IMR-90 (cell line): ENCODE measurements around the gene CWC27. TPM values are rescaled to one million over a fixed set of nuclear protein-coding genes. Genes with fewer than 3 reads are reported as not detected.

Experiments used
- FOS ChIP-seq: fragments of 150-350 bp; IDR thresholded peaks from 2 replicates; pipeline ENCODE4 v1.6.1; 2016; ENCODE audit warnings: low read depth, low read length
- MAFK ChIP-seq: IDR thresholded peaks from 2 replicates; pipeline ENCODE4 v1.6.1; 2012; ENCODE audit warnings: low read depth, low read length, improper control_type of control experiment
- MAZ ChIP-seq: IDR thresholded peaks from 2 replicates; pipeline ENCODE4 v1.6.1; 2012; ENCODE audit warnings: low read depth, mild to moderate bottlenecking, low read length, improper control_type of control experiment, moderate library complexity, borderline replicate concordance
- MXI1 ChIP-seq: IDR thresholded peaks from 2 replicates; pipeline ENCODE4 v1.6.1; 2012; ENCODE audit warnings: low read depth, mild to moderate bottlenecking, low read length, moderate library complexity, borderline replicate concordance
- RCOR1 ChIP-seq: IDR thresholded peaks from 2 replicates; pipeline ENCODE4 v1.6.1; 2012; ENCODE audit warnings: mild to moderate bottlenecking, low read length, improper control_type of control experiment; ENCODE audit not compliant: insufficient replicate concordance
- polyA plus RNA-seq, 3 experiments: library from polyadenylated mRNA; depleted of rRNA; stranded (reverse); fragments of >200 nt; gene quantifications; 2 replicates each; pipeline ENCODE4 v1.2.3, GENCODE V29; 2012; ENCODE audit warnings: low replicate concordance in 1 of 3
- total RNA-seq: library from RNA; depleted of rRNA; stranded (reverse); fragments of >200 nt; gene quantifications from 2 replicates; pipeline ENCODE4 v1.2.3, GENCODE V29; 2012
- TF ChIP-seq, protein P1 (sequence below): fragments of 150-350 bp; IDR thresholded peaks from 2 replicates; pipeline ENCODE4 v1.6.1; 2017; ENCODE audit warnings: mild to moderate bottlenecking, antibody characterized with exemption, low read length, low read depth

Gene CWC27
- total and polyA plus RNA-seq, 2 of the 4 experiments (the other 2 are of a cell fraction) = 13.3 to 17.1 TPM

DNA sequence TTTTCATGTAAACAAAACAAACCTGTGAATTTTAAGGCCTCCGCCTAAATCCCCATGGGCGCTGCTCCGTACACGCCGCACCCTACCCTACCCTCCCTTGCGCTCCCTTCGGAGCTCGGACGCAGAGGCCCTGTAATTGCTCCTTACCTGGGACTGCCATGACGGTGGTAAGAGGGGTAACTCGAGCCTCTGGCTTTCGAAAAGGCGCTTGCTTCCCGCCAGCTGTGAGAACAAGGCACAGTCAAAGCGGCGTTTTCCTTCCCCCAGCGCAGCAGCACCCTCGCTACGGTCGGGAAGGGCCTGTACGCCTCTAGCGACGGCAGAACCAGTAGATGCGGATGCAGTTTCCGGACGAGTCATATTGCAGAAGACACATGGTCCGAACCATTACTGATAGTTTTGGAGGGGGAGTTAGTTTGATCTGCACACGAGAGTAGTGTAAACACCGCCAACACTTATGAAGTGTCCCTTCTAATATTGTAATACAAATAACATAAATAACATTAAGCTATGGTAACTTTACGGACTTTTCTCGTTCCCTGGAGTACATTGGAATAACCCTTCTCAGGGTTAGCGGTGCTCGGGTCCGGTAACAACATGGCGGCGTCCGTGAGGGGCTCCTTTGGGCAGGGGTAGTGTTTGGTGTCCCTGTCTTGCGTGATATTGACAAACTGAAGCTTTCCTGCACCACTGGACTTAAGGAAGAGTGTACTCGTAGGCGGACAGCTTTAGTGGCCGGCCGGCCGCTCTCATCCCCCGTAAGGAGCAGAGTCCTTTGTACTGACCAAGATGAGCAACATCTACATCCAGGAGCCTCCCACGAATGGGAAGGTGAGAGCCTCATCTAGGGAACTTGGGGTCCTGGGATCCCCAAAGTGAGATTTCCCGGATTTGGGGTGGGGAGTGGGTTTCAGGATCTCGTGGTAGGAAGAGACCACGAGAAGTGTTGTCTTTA, at the start of gene CWC27, which contains the start of gene SREK1IP1 (continued):
- no peak for TF ChIP-seq FOS
- no peak for TF ChIP-seq MAFK
- no peak; the same call in 1 of the 2 replicates for TF ChIP-seq MXI1
- TF ChIP-seq RCOR1 = no peak
- TF ChIP-seq, protein P1, sequence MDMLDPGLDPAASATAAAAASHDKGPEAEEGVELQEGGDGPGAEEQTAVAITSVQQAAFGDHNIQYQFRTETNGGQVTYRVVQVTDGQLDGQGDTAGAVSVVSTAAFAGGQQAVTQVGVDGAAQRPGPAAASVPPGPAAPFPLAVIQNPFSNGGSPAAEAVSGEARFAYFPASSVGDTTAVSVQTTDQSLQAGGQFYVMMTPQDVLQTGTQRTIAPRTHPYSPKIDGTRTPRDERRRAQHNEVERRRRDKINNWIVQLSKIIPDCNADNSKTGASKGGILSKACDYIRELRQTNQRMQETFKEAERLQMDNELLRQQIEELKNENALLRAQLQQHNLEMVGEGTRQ = no peak
- TF ChIP-seq MAZ = no peak
